AG04450 (cell line): ENCODE measurements around the gene UGDH. TPM values are rescaled to one million over a fixed set of nuclear protein-coding genes. Genes with fewer than 3 reads are reported as not detected.

Source experiments
- CTCF ChIA-PET: fragments of 300-600, 350-600 bp; formaldehyde crosslinking; extraction: SDS; loops from one replicate; lab custom pipeline; 2022; ENCODE audit warnings: antibody characterized with exemption, inconsistent platforms; lab: Charles Lee
- POLR2A ChIA-PET: fragments of 350-600 bp; formaldehyde crosslinking; extraction: SDS; loops from one replicate; lab custom pipeline; 2021; ENCODE audit warnings: antibody characterized with exemption, inconsistent platforms; lab: Yijun Ruan, JAX
- DNase-seq: peaks from one replicate; pipeline ENCODE4 v3.0.0-alpha.2; 2011; ENCODE audit warnings: low read depth, low spot score
- H3K27ac ChIP-seq: one replicate; pipeline ENCODE4 v1.5.1; 2012; ENCODE audit warnings: low read depth, low read length, control low read depth
- H3K27me3 ChIP-seq: one replicate; pipeline ENCODE4 v1.6.0; 2012; ENCODE audit warnings: low read length; ENCODE audit not compliant: control insufficient read depth, insufficient read depth
- H3K4me3 ChIP-seq: 2 replicates; pipeline ENCODE4 v1.5.1; 2011; ENCODE audit warnings: mild to moderate bottlenecking, low read depth, low read length, control low read depth
- H3K9me3 ChIP-seq: 2 replicates; pipeline ENCODE4 v1.5.1; 2012; ENCODE audit warnings: low read length; ENCODE audit not compliant: control insufficient read depth, insufficient read depth
- polyA plus RNA-seq: library from polyadenylated mRNA; depleted of rRNA; stranded (reverse); fragments of >200 nt; gene quantifications from 2 replicates; pipeline ENCODE4 v1.2.3, GENCODE V29; 2011; rRNA removed
- TF ChIP-seq, protein P1 (sequence below): IDR thresholded peaks from 2 replicates; pipeline ENCODE4 v1.5.1; 2011; ENCODE audit warnings: low read depth, low read length, control low read depth, inconsistent platforms

UGDH gene
- polyA plus RNA-seq, 1 experiment, result 117 TPM

DNA sequence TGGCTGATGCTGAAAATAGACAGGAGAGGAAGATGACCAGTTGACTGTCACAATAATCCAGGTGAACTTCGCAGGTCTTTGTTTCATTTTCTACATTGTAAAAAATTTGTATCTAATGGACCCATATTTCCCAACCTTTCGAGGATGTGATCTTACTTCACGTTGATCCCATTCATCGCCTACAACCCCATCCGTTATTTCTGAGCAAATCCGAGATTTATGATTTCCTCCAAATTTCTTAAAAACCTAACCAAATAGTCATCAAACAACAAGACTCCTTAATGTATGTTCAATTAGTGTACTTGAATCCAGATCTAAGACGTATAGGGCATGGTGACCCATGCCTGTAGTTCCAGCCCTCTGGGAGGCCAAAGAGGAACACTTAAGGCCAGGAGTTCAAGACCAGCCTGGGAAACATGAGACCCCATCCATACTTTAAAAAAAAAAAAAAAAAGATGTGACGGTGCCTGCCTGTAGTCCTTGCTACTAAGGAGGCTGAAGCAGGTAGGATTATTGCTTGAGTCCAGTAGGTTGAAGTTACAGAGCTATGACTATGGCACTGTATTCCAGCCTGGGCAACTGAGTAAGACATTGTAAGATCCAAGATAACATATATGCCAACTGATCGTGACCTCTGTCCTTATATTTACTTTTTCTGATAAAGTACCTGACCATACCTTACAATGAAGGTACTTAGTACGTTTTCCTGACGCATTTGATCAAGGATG is 74.2 kb downstream of the UGDH start:
- POLR2A ChIA-PET, result interaction anchor here (0.7 to 0.8 kb wide), 2 partner anchors 14 to 334 kb away, joined by 3 to 4 read pairs; no protein-coding TSS in a partner anchor
- Histone ChIP-seq H3K9me3 (no peaks in the 10 kb centered on the region), H3K27me3 (no peaks in the 10 kb centered on the region), H3K4me3 (no peak overlapping the region), H3K27ac (no peak overlapping the region)
- CTCF ChIA-PET, result interaction anchor here (1.4 kb wide), 1 partner anchor 16 kb away, joined by 4 read pairs; no protein-coding TSS in a partner anchor
- TF ChIP-seq, protein P1, sequence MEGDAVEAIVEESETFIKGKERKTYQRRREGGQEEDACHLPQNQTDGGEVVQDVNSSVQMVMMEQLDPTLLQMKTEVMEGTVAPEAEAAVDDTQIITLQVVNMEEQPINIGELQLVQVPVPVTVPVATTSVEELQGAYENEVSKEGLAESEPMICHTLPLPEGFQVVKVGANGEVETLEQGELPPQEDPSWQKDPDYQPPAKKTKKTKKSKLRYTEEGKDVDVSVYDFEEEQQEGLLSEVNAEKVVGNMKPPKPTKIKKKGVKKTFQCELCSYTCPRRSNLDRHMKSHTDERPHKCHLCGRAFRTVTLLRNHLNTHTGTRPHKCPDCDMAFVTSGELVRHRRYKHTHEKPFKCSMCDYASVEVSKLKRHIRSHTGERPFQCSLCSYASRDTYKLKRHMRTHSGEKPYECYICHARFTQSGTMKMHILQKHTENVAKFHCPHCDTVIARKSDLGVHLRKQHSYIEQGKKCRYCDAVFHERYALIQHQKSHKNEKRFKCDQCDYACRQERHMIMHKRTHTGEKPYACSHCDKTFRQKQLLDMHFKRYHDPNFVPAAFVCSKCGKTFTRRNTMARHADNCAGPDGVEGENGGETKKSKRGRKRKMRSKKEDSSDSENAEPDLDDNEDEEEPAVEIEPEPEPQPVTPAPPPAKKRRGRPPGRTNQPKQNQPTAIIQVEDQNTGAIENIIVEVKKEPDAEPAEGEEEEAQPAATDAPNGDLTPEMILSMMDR, result no peak
- DNase-seq, result no peak

DNA sequence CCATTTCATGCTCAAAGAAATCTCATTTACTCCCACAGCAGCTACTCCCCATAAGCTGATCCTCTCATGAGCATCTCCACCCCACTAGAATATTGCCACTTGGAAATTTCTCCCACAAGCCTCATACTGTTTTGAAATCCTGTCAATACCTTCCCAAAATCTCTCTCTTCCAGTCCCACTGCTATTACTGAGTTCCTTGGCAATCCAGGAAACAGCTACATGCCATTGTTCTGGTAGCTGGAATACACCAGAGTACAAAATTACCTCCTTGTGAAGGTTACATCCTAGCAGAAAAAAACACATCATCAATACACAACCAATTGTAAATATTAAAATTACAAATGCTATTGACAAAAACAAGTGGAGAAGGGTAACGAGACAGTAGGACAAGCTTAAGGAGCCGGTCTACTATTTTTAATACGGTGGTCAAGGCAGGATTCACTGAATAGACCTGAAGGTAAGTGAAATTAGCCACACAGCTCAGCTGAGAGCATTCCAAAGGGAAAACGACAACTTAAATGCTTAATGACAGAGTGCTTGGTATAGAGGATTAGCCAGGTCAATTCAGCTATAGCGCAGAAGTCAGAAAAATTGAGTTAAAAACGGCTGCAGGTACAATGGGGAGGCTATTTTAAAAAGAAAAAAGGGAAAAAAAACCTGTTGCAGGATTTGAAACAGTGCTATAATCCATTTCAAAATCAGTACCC is 74.9 kb downstream of the UGDH start:
- Histone ChIP-seq H3K27me3 (no peaks in the 10 kb centered on the region), H3K4me3 (no peak overlapping the region), H3K27ac (no peak overlapping the region), H3K9me3 (no peaks in the 10 kb centered on the region)
- ChIA-PET CTCF (interaction anchor here (0.5 kb wide), 2 partner anchors 22 to 204 kb away, joined by 3 to 7 read pairs; no protein-coding TSS in a partner anchor), POLR2A (interaction anchor here (0.6 to 0.8 kb wide), 3 partner anchors 15 to 1358 kb away, joined by 3 read pairs; no protein-coding TSS in a partner anchor)
- TF ChIP-seq, protein P1, result no peak
- DNase-seq, result no peak

DNA sequence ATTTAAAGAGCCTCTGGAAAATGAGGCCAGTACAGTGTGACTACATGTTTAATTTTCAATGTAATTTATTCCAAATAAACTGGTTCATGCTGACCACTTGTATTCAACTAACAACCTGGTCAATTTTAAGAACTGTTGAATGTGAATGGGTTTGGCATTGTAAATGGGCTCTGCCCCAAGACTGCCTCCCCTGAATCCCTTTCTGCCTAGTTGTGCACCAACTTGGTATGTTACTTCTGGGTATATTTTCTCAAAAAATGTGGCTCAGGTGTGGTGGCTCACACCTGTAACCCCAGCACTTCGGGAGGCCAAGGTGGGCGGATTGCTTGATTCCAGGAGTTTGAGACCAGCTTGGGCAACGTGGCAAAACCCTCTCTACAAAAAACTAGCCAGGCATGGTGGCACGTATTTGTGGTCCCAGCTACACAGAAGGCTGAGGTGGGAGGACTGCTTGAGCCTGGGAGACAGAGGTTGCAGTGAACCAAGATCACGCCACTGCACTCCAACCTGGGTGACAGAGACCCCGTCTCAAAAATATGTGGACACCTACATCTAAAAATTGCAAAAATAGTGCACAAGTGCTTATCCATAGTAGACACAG is 75.7 kb downstream of the UGDH start:
- Histone ChIP-seq H3K27me3 (no peaks in the 10 kb centered on the region), H3K27ac (no peak overlapping the region), H3K4me3 (no peak overlapping the region), H3K9me3 (peaks cover 5% of the 10 kb centered on the region)
- TF ChIP-seq, protein P1, result no peak
- no peak for DNase-seq
- POLR2A ChIA-PET, result interaction anchor here (0.6 to 0.8 kb wide), 3 partner anchors 15 to 1357 kb away, joined by 3 to 7 read pairs (median 3); no protein-coding TSS in a partner anchor
- CTCF ChIA-PET, result interaction anchor here (0.5 kb wide), 1 partner anchor 205 kb away, joined by 3 read pairs; no protein-coding TSS in a partner anchor

DNA sequence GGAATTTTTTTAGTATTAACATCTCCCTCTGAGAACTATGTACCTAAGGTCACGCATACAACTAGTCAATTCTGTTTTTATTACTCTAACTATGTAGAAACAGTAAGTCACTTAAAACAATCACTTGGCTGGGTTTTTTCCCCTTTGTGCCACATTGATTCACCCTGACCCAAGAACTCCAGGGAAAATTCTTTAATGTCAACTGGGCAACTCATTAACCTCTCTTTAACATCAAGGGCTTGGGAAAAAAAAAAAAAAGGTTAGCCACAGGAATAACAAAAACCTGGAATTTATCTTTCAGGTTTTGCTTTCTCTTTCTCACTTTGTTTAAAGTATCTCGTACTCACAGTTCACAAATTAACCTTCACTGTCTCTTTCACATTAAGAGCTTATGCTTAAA is 76.6 kb downstream of the UGDH start:
- H3K4me3 ChIP-seq, result no peak overlapping the region
- H3K9me3 ChIP-seq, result peaks cover 7% of the 10 kb centered on the region
- CTCF ChIA-PET, result no interaction called here
- DNase-seq, result no peak
- no peaks in the 10 kb centered on the region for H3K27me3 ChIP-seq
- H3K27ac ChIP-seq, result no peak overlapping the region
- POLR2A ChIA-PET, result interaction anchor here (0.7 kb wide), 2 partner anchors 16 to 583 kb away, joined by 4 to 7 read pairs; no protein-coding TSS in a partner anchor
- TF ChIP-seq, protein P1, result no peak

Other genes with a start within 250 kb of the UGDH start
- 25.2 and 35.7 TPM in 2 replicates for gene RFC1, start 161.1 kb downstream of the UGDH start, polyA plus RNA-seq
- gene KLB, start 120.5 kb downstream of the UGDH start, polyA plus RNA-seq, result not detected in 2 replicates
- gene RPL9, start 68.5 kb downstream of the UGDH start, polyA plus RNA-seq, result 2,183 and 3,111 TPM in 2 replicates
- 8.6 and 13.1 TPM in 2 replicates for gene LIAS, start 68.4 kb downstream of the UGDH start, polyA plus RNA-seq
- 48.0 and 53.7 TPM in 2 replicates for gene SMIM14, start 111.4 kb upstream of the UGDH start, polyA plus RNA-seq
- 79.3 and 101 TPM in 2 replicates for gene UBE2K, start 170.7 kb upstream of the UGDH start, polyA plus RNA-seq